Gastrocnemius medialis (tissue), 4 donors: ENCODE results near the gene MACC1. TPM values are rescaled to one million over a fixed set of nuclear protein-coding genes. Genes with fewer than 3 reads are reported as not detected.

ENCODE experiments used
- ATAC-seq, 2 donors: fragments of 150-250 bp; one replicate each; pipeline ENCODE4 v1.9.1; 2016
- DNase-seq, 2 donors: peaks; one replicate each; pipeline ENCODE4 v3.0.0-alpha.2; 2019
- H3K27ac ChIP-seq, 4 donors: fragments of 200-600 bp; sonication (generic); 1 replicate in 1 of 4; 2 replicates in 3 of 4; pipeline ENCODE4 v1.5.1; 2016 to 2018; ENCODE audit warnings: mild to moderate bottlenecking in 2 of 4, moderate library complexity in 1 of 4
- H3K27me3 ChIP-seq, 3 donors: fragments of 200-600 bp; sonication (generic) in 2 of 3; 1 replicate in 1 of 3; 2 replicates in 2 of 3; pipeline versions ENCODE4 v1.5.1 to v1.6.0; 2016 to 2019; ENCODE audit warnings: mild to moderate bottlenecking in 1 of 3, moderate library complexity in 1 of 3
- H3K36me3 ChIP-seq, 2 donors: fragments of 200-600 bp; sonication (generic) in 1 of 2; one replicate each; pipeline ENCODE4 v1.5.1; 2017 to 2018
- H3K4me1 ChIP-seq, 2 donors: fragments of 200-600 bp; sonication (generic) in 1 of 2; one replicate each; pipeline ENCODE4 v1.5.1; 2016 to 2017; ENCODE audit warnings: mild to moderate bottlenecking in 2 of 2
- H3K4me3 ChIP-seq, 4 donors: fragments of 200-600 bp; sonication (generic) in 3 of 4; 1 replicate in 1 of 4; 2 replicates in 3 of 4; pipeline ENCODE4 v1.5.1; 2016 to 2019; ENCODE audit warnings: mild to moderate bottlenecking in 2 of 4
- H3K9me3 ChIP-seq, 3 donors: fragments of 200-600 bp; sonication (generic) in 2 of 3; 1 replicate in 1 of 3; 2 replicates in 2 of 3; pipeline ENCODE4 v1.5.1; 2016 to 2019
- POLR2A ChIP-seq, 2 donors: fragments of 450-650 bp; IDR thresholded peaks; one replicate each; pipeline ENCODE4 v1.6.1; 2017; ENCODE audit warnings: antibody characterized with exemption in 2 of 2, mild to moderate bottlenecking in 2 of 2, moderate library complexity in 2 of 2
- in situ Hi-C, 4 donors: fragments of 200-750 bp; cut with MboI; loops; one replicate each; pipeline versions ENCODE4 v1.15.0 to v1.8.0; 2017; ENCODE audit warnings: low sequenced_read_pairs in 4 of 4
- intact Hi-C: fragments of 100-400 bp; cut with DNase I; formaldehyde crosslinking; loops from one replicate; pipeline ENCODE4 v1.15.1; 2023; ENCODE audit warnings: low total_unique reads
- total RNA-seq, 4 donors: library from RNA; depleted of rRNA; stranded (reverse); fragments of >200 nt; gene quantifications; one replicate each; pipeline versions ENCODE4 v1.1.0 to v1.2.3, GENCODE V29; 2016
- TF ChIP-seq, protein P1 (sequence below), 5 experiments: fragments of 450-650 bp in 3 of 5; fragments of 200-600 bp in 2 of 5; sonication (generic) in 2 of 5; IDR thresholded peaks in 4 of 5; conservative IDR thresholded peaks in 1 of 5; 1 replicate in 4 of 5; 2 replicates in 1 of 5; pipeline ENCODE4 v1.5.1; 2016 to 2019; ENCODE audit warnings: antibody characterized with exemption in 5 of 5, mild to moderate bottlenecking in 3 of 5, moderate library complexity in 3 of 5

MACC1 gene
- total RNA-seq, 4 donors from 2014 or later: not detected

DNA sequence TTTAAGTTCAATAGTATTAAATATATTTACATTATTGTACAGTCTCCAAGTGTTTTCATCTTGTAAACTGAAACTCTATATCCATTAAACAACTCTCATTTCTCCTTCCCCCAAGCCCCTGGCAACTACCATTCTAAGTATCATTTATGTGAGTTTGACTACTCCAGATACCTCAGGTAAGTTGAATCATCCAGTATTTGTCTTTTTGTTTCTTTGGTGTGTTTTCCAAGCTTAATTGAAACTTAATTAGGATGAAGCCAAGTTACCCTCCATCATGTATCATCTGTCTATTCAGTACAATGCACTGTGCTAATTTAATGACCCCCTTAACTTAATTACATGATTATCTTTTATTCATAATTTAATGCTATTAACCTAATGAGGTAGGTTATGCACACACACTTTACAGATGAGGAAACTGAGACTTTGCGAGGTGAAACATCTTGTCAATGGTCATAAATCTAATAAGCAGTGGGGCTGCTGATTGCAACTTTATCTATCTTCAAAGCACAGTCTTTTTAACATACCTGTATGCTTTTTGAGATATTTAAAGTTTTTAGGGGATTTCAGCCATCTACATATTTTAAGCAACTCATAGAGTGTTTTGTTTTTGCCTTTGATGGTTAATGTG is 663 bp downstream of the MACC1 start:
- Histone ChIP-seq H3K36me3 (no peaks in the 10 kb centered on the region), H3K4me3 (no peak overlapping the region), H3K27ac (no peak overlapping the region), H3K27me3 (no peaks in the 10 kb centered on the region), H3K4me1 (no peaks in the 10 kb centered on the region), H3K9me3 (no peaks in the 10 kb centered on the region)
- intact Hi-C loops: no loop called here
- ATAC-seq (no peak), DNase-seq (no peak)
- in situ Hi-C loops: no loop called here
- TF ChIP-seq, protein P1, sequence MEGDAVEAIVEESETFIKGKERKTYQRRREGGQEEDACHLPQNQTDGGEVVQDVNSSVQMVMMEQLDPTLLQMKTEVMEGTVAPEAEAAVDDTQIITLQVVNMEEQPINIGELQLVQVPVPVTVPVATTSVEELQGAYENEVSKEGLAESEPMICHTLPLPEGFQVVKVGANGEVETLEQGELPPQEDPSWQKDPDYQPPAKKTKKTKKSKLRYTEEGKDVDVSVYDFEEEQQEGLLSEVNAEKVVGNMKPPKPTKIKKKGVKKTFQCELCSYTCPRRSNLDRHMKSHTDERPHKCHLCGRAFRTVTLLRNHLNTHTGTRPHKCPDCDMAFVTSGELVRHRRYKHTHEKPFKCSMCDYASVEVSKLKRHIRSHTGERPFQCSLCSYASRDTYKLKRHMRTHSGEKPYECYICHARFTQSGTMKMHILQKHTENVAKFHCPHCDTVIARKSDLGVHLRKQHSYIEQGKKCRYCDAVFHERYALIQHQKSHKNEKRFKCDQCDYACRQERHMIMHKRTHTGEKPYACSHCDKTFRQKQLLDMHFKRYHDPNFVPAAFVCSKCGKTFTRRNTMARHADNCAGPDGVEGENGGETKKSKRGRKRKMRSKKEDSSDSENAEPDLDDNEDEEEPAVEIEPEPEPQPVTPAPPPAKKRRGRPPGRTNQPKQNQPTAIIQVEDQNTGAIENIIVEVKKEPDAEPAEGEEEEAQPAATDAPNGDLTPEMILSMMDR (IDR thresholded peaks at IDR 0.05 in 4 of 5, conservative IDR thresholded peaks at IDR 0.05 in 1 of 5): no peak

DNA sequence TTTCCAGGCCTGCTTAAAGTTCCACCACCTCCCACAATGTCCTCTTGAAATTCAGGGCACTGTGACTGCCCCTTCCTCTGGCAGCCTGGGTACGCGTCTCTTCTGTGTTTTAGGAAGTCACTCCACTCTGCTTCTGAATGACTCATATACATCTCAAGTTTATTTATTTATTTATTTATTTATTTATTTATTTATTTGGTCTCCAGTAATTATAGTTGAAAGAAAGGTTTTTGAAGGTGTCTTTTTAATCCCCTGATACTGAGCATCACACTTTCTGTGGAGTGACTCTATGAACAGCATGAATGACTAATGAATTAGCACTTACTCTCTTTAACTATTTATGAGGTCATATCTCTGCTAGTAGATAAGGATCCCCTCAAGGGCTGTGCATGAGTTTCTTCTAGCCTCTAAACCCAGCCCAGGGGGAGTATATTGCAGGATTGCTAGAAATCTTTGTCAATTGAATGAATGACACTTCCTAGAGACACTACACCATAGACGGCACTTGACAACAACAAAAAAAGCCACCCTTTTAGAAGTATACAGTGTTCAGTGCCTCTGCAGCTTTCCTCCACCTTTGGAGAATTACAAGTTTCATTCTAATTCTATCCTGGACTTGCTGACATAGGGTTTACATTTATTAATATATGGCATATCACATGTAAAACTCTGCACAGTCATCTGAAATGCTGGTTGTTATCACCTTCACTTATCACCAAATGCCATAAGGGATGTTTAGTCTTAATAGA is 2.1 kb downstream of the MACC1 start:
- no peaks in the 10 kb centered on the region for H3K4me1 ChIP-seq
- intact Hi-C loops: no loop called here
- in situ Hi-C loops: no loop called here
- TF ChIP-seq, protein P1 (IDR thresholded peaks at IDR 0.05 in 4 of 5, conservative IDR thresholded peaks at IDR 0.05 in 1 of 5): no peak
- TF ChIP-seq POLR2A (IDR thresholded peaks at IDR 0.05): no peak
- DNase-seq (no peak), ATAC-seq (no peak)
- H3K36me3 ChIP-seq: no peaks in the 10 kb centered on the region
- H3K27ac ChIP-seq: no peak overlapping the region
- no peaks in the 10 kb centered on the region for H3K27me3 ChIP-seq
- no peak overlapping the region for H3K4me3 ChIP-seq
- H3K9me3 ChIP-seq: no peaks in the 10 kb centered on the region

DNA sequence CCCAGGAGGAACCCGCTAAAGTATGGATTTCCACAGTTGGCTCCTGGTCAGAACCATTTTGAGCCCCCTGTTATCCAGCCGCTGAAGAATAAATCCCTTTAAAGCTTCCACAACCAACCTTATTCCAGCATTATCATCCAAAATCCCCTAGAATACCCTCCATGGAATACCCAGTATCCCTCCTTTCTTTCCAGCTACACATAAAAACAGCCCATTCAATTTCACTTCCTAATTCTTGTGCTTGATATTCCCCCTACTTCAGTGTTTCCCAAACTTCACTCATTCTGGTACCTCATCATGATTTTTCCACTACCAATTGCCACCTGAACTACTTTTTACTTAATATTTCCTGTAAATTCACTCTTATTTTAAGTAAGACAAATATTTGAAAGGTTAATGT is 3.1 kb downstream of the MACC1 start:
- intact Hi-C loops: no loop called here
- H3K4me3 ChIP-seq: no peak overlapping the region
- no peaks in the 10 kb centered on the region for H3K36me3 ChIP-seq
- TF ChIP-seq, protein P1 (IDR thresholded peaks at IDR 0.05 in 4 of 5, conservative IDR thresholded peaks at IDR 0.05 in 1 of 5): no peak
- TF ChIP-seq POLR2A (IDR thresholded peaks at IDR 0.05): no peak
- no peak overlapping the region for H3K27ac ChIP-seq
- H3K9me3 ChIP-seq: no peaks in the 10 kb centered on the region
- ATAC-seq (no peak), DNase-seq (no peak)
- H3K4me1 ChIP-seq: no peaks in the 10 kb centered on the region
- in situ Hi-C loops: no loop called here
- no peaks in the 10 kb centered on the region for H3K27me3 ChIP-seq

DNA sequence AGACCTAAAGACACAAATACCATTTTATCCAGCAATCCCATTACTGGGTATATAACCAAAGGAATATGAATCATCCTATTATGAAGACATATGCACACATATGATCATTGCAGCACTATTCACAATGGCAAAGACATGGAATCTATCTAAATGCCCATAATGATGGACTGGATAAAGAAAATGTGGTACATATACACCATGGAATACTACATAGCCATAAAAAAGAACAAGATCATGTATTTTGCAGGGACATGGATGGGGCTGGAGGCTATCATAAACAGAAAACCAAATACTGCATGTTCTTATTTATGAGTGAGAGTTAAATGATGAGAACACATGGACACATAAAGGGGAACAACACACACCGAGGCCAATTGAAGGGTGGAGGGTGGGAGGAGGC is 3.8 kb downstream of the MACC1 start:
- intact Hi-C loops (no loop called here), in situ Hi-C loops (no loop called here)
- ATAC-seq: no peak
- H3K4me1 ChIP-seq: no peaks in the 10 kb centered on the region
- no peaks in the 10 kb centered on the region for H3K36me3 ChIP-seq
- no peak for DNase-seq
- no peak overlapping the region for H3K27ac ChIP-seq
- H3K4me3 ChIP-seq: no peak overlapping the region
- H3K9me3 ChIP-seq: no peaks in the 10 kb centered on the region
- no peak for TF ChIP-seq POLR2A (IDR thresholded peaks at IDR 0.05)
- TF ChIP-seq, protein P1 (IDR thresholded peaks at IDR 0.05 in 4 of 5, conservative IDR thresholded peaks at IDR 0.05 in 1 of 5): no peak
- H3K27me3 ChIP-seq: no peaks in the 10 kb centered on the region
